Stomach (tissue), 9 donors: ENCODE data around the gene CCDC158. TPM values are rescaled to one million over a fixed set of nuclear protein-coding genes. Genes with fewer than 3 reads are reported as not detected.
A peak's percentile ranks its signal among the peaks of the same experiment; 100 is the strongest.
"Not testable (repeated sequence)": the region's sequence is repeated elsewhere in the genome, so short reads cannot be mapped to it uniquely, and the experiment has no call there.

Source experiments
- DNase-seq, 2 donors: peaks; one replicate each; pipeline versions ENCODE4 v3.0.0 to v3.0.0-alpha.2; 2013 to 2019
- H3K27ac ChIP-seq, 5 donors: fragments of 200-600 bp in 4 of 5; sonication (generic) in 4 of 5; one replicate each; pipeline ENCODE4 v1.5.1; 2013 to 2019; ENCODE audit warnings: mild to moderate bottlenecking in 1 of 5, moderate library complexity in 1 of 5
- H3K27me3 ChIP-seq, 3 donors: fragments of 200-600 bp; sonication (generic); one replicate each; pipeline ENCODE4 v1.5.1; 2017 to 2019; ENCODE audit warnings: mixed run types in 1 of 3
- H3K36me3 ChIP-seq, 4 donors: fragments of 200-600 bp; sonication (generic); 1 replicate in 3 of 4; 2 replicates in 1 of 4; pipeline ENCODE4 v1.5.1; 2016 to 2019
- H3K4me1 ChIP-seq, 4 donors: fragments of 200-600 bp; sonication (generic); one replicate each; pipeline ENCODE4 v1.5.1; 2016 to 2019
- H3K4me3 ChIP-seq, 4 donors: fragments of 200-600 bp; sonication (generic) in 3 of 4; one replicate each; pipeline ENCODE4 v1.5.1; 2016 to 2019; ENCODE audit warnings: mild to moderate bottlenecking in 1 of 4
- H3K9me3 ChIP-seq, 4 donors: fragments of 200-600 bp; sonication (generic); one replicate each; pipeline ENCODE4 v1.5.1; 2016 to 2019
- CTCF ChIP-seq, 7 experiments: fragments of 450-650 bp in 4 of 7; fragments of 200-600 bp in 3 of 7; sonication (generic) in 3 of 7; IDR thresholded peaks; one replicate each; pipeline ENCODE4 v1.5.1; 2016 to 2019; ENCODE audit warnings: antibody characterized with exemption in 7 of 7, control low read depth in 2 of 7, mild to moderate bottlenecking in 1 of 7
- EP300 ChIP-seq: sonication (generic); formaldehyde crosslinking; IDR thresholded peaks from one replicate; pipeline ENCODE4 v1.6.1; 2017; ENCODE audit warnings: antibody characterized with exemption
- POLR2A ChIP-seq, 4 donors: fragments of 450-650 bp; IDR thresholded peaks; one replicate each; pipeline ENCODE4 v1.6.1; 2016; ENCODE audit warnings: antibody characterized with exemption in 4 of 4, control low read depth in 2 of 4, mild to moderate bottlenecking in 1 of 4, moderate library complexity in 1 of 4
- POLR2AphosphoS5 ChIP-seq, 3 donors: sonication (generic); formaldehyde crosslinking; IDR thresholded peaks; one replicate each; pipeline ENCODE4 v1.6.1; 2016; ENCODE audit warnings: antibody characterized with exemption in 3 of 3
- WGBS, 5 donors: extraction: QIAGEN DNeasy Blood & Tissue Kit in 3 of 5; methylation state at CpG; one replicate each; pipeline versions ENCODE4 v1.1.5 to v1.1.7; 2013 to 2018; 5-methylcytosine and 5-hydroxymethylcytosine counted together
- intact Hi-C: fragments of 100-400 bp; cut with DNase I; formaldehyde crosslinking; loops from one replicate; pipeline ENCODE4 v1.15.1; 2023; ENCODE audit warnings: low total_unique reads
- polyA plus RNA-seq, 3 donors: library from polyadenylated mRNA; stranded (reverse); fragments of 200-250 nt; gene quantifications; one replicate each; pipeline ENCODE4 v1.2.3, GENCODE V29; 2013
- total RNA-seq, 5 donors: library from RNA; depleted of rRNA; stranded (reverse); fragments of >200 nt; gene quantifications; one replicate each; pipeline versions ENCODE4 v1.1.0 to v1.2.3, GENCODE V29; 2014 to 2016
- donor health status: healthy with polysubstance abuse.
- donor health status: Bipolar disorder and iron deficiency.
- donor health status: healthy.

The CCDC158 gene
- total and polyA plus RNA-seq, 8 donors: 0.73 TPM; not detected in 7

- Histone ChIP-seq H3K27ac (no peak overlapping the region), H3K27me3 (peaks cover 0 to 2% (median under 1%) of the 10 kb centered on the region in 3 donors), H3K36me3 (no peaks in the 10 kb centered on the region), H3K4me3 (no peak overlapping the region), H3K9me3 (no peaks in the 10 kb centered on the region), H3K4me1 (peaks cover 1 to 16% (median 6%) of the 10 kb centered on the region in 4 donors)
- no peak for DNase-seq
- intact Hi-C loops: no loop called here
- 49 to 63% (median 58%) methylated on average over 2 of the region's 2 CpGs for WGBS, 5 donors
- no peak for TF ChIP-seq POLR2AphosphoS5 (IDR thresholded peaks at IDR 0.05)
- no peak for TF ChIP-seq CTCF (IDR thresholded peaks at IDR 0.05)
- TF ChIP-seq POLR2A (IDR thresholded peaks at IDR 0.05): no peak
- TF ChIP-seq EP300: no peak
Observed at GRCh38 chr4:76426272-76426671, 5.3 kb upstream of the CCDC158 start.

- H3K9me3 ChIP-seq, H3K36me3 ChIP-seq, intact Hi-C loops, H3K27ac ChIP-seq, H3K27me3 ChIP-seq, H3K4me3 ChIP-seq, DNase-seq: not testable (repeated sequence)
- 95 to 99% (median 96%) methylated on average over 21 to 27 of the region's 27 CpGs for WGBS, 5 donors
- peaks cover 7 to 20% (median 15%) of the 10 kb centered on the region in 4 donors for H3K4me1 ChIP-seq
Observed at GRCh38 chr4:76423159-76423558, 2.2 kb upstream of the CCDC158 start.

GRCh38 chr4:76420188-76420761 lies 666 bp downstream of the CCDC158 start:
- Histone ChIP-seq H3K36me3 (no peaks in the 10 kb centered on the region), H3K27ac (no peak overlapping the region), H3K9me3 (no peaks in the 10 kb centered on the region), H3K4me3 (peak overlapping the region; percentile 53 to 62 (median 61)), H3K27me3 (peaks cover 0 to 10% (median 7%) of the 10 kb centered on the region in 3 donors), H3K4me1 (peaks cover 7 to 19% (median 12%) of the 10 kb centered on the region in 4 donors)
- peak in 1 of 2 donors; percentile 56 for DNase-seq
- 47 to 66% (median 56%) methylated on average over 17 to 18 of the region's 18 CpGs for WGBS, 5 donors
- no peak for TF ChIP-seq CTCF (IDR thresholded peaks at IDR 0.05)
- no peak for TF ChIP-seq POLR2A (IDR thresholded peaks at IDR 0.05)
- no peak for TF ChIP-seq POLR2AphosphoS5 (IDR thresholded peaks at IDR 0.05)
- no peak for TF ChIP-seq EP300
- intact Hi-C loops: no loop called here

GRCh38 chr4:76410636-76411035 lies 10.3 kb downstream of the CCDC158 start:
- H3K27ac ChIP-seq: no peak overlapping the region
- 61 to 81% (median 71%) methylated on average over 3 of the region's 3 CpGs for WGBS, 5 donors
- H3K4me1 ChIP-seq: no peaks in the 10 kb centered on the region
- H3K4me3 ChIP-seq: no peak overlapping the region
- no peaks in the 10 kb centered on the region for H3K27me3 ChIP-seq
- no peak for TF ChIP-seq EP300
- no peak for TF ChIP-seq POLR2A (IDR thresholded peaks at IDR 0.05)
- TF ChIP-seq POLR2AphosphoS5 (IDR thresholded peaks at IDR 0.05): no peak
- no peak for TF ChIP-seq CTCF (IDR thresholded peaks at IDR 0.05)
- H3K9me3 ChIP-seq: no peaks in the 10 kb centered on the region
- H3K36me3 ChIP-seq: no peaks in the 10 kb centered on the region
- intact Hi-C loops: no loop called here
- DNase-seq: no peak

- no peaks in the 10 kb centered on the region for H3K9me3 ChIP-seq
- no peak overlapping the region for H3K4me3 ChIP-seq
- intact Hi-C loops: no loop called here
- no peak for DNase-seq
- H3K27me3 ChIP-seq: no peaks in the 10 kb centered on the region
- WGBS, 5 donors: 56 to 74% (median 63%) methylated on average over 5 of the region's 5 CpGs
- H3K27ac ChIP-seq: no peak overlapping the region
- TF ChIP-seq POLR2A (IDR thresholded peaks at IDR 0.05): no peak
- TF ChIP-seq EP300: no peak
- no peak for TF ChIP-seq CTCF (IDR thresholded peaks at IDR 0.05)
- TF ChIP-seq POLR2AphosphoS5 (IDR thresholded peaks at IDR 0.05): no peak
- H3K4me1 ChIP-seq: no peaks in the 10 kb centered on the region
- no peaks in the 10 kb centered on the region for H3K36me3 ChIP-seq
Observed at GRCh38 chr4:76407440-76408119, 13.4 kb downstream of the CCDC158 start.
